ENCODE data around the gene PRKCQ. TPM values are rescaled to one million over a fixed set of nuclear protein-coding genes. Genes with fewer than 3 reads are reported as not detected.

PRKCQ gene
- total RNA-seq, 1 donor from 2014 or later = 2.3 TPM

GRCh38 chr10:6618340-6618739, 38.3 kb upstream of the PRKCQ start:
- H3K27me3 Mint-ChIP-seq (ENCODE audit: low read depth) = peaks cover 26% of the 10 kb centered on the region
- no peaks in the 10 kb centered on the region for H3K4me1 Mint-ChIP-seq

GRCh38 chr10:6617309-6618076, 37.4 kb upstream of the PRKCQ start:
- no peaks in the 10 kb centered on the region for H3K4me1 Mint-ChIP-seq
- DNase-seq (ENCODE audit: low spot score in 2 of 2, unreplicated experiment in 2 of 2) = no peak
- no peak overlapping the region for H3K27ac Mint-ChIP-seq
- no peaks in the 10 kb centered on the region for H3K36me3 Mint-ChIP-seq
- no peak for TF ChIP-seq CTCF (IDR thresholded peaks at IDR 0.05; ENCODE audit: unreplicated experiment)
- H3K27me3 Mint-ChIP-seq (ENCODE audit: low read depth) = peaks cover 23% of the 10 kb centered on the region
- H3K9me3 Mint-ChIP-seq = peaks cover 15% of the 10 kb centered on the region
- H3K4me3 Mint-ChIP-seq = no peak overlapping the region

More at GRCh38 chr10:6618340-6618739, 38.3 kb upstream of the PRKCQ start:
- Mint-ChIP-seq H3K4me3 (no peak overlapping the region), H3K9me3 (peaks cover 6% of the 10 kb centered on the region), H3K36me3 (no peaks in the 10 kb centered on the region), H3K27ac (no peak overlapping the region)
- no peak for DNase-seq (ENCODE audit: low spot score in 2 of 2, unreplicated experiment in 2 of 2)
- no peak for TF ChIP-seq CTCF (IDR thresholded peaks at IDR 0.05; ENCODE audit: unreplicated experiment)

- no peak for DNase-seq (ENCODE audit: low spot score in 2 of 2, unreplicated experiment in 2 of 2)
- Mint-ChIP-seq H3K4me1 (peaks cover 3% of the 10 kb centered on the region), H3K9me3 (peaks cover 16% of the 10 kb centered on the region), H3K27ac (no peak overlapping the region), H3K4me3 (no peak overlapping the region), H3K36me3 (no peaks in the 10 kb centered on the region), H3K27me3 (ENCODE audit: low read depth) (peaks cover 26% of the 10 kb centered on the region)
- TF ChIP-seq CTCF (IDR thresholded peaks at IDR 0.05; ENCODE audit: unreplicated experiment) = no peak
Measured at GRCh38 chr10:6615971-6616370, 35.9 kb upstream of the PRKCQ start.

DNA sequence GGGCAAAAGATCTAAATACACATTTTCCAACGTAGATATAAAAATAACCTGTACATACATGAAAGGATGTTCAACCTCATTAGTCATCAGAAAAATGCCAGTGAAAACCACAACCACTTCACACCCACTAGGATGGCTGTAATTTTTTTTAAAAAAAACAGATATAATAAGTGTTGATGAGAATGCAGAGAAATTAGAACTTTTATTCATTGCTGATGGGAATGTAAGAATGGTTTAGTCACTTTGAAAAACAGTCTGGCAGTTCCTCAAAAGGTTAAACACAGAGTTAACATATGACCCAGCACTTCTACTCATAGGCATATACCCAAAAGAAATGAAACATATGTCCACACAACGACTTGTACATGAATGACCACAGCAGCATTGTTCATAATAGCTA, 32.3 kb upstream of the PRKCQ start:
- no peak for DNase-seq (ENCODE audit: low spot score in 2 of 2, unreplicated experiment in 2 of 2)
- H3K36me3 Mint-ChIP-seq = no peaks in the 10 kb centered on the region
- H3K4me3 Mint-ChIP-seq = no peak overlapping the region
- H3K4me1 Mint-ChIP-seq = peaks cover 3% of the 10 kb centered on the region
- no peak overlapping the region for H3K27ac Mint-ChIP-seq
- peaks cover 34% of the 10 kb centered on the region for H3K27me3 Mint-ChIP-seq (ENCODE audit: low read depth)
- peaks cover 24% of the 10 kb centered on the region for H3K9me3 Mint-ChIP-seq
- TF ChIP-seq CTCF (IDR thresholded peaks at IDR 0.05; ENCODE audit: unreplicated experiment) = no peak

DNA sequence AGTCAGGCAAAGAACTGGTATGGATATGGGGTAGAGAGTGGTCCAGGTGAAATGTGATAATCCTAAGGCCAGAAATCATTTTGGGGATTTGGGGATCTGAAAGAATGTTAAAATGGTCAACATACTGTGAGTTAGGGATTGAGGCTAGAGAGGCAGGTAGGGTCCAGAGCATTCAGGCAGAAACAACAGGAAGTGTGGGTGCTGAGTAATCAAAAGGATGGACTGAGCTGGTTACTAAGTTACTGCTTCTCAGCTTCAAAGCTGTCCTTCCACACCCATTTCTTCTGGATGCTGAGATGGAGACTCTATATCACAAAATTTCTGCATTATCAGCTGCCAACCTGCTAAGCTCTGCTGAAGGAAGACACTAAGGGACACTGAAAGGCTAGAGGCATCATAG, 30.6 kb upstream of the PRKCQ start:
- no peak for DNase-seq (ENCODE audit: low spot score in 2 of 2, unreplicated experiment in 2 of 2)
- Mint-ChIP-seq H3K27ac (no peak overlapping the region), H3K9me3 (peaks cover 24% of the 10 kb centered on the region), H3K4me3 (no peak overlapping the region), H3K27me3 (ENCODE audit: low read depth) (peaks cover 34% of the 10 kb centered on the region), H3K4me1 (peaks cover 3% of the 10 kb centered on the region), H3K36me3 (no peaks in the 10 kb centered on the region)
- TF ChIP-seq CTCF (IDR thresholded peaks at IDR 0.05; ENCODE audit: unreplicated experiment) = no peak
